Body of pancreas (tissue), 4 donors: ENCODE results near the gene SCAPER. TPM values are rescaled to one million over a fixed set of nuclear protein-coding genes. Genes with fewer than 3 reads are reported as not detected.
"Not testable (repeated sequence)": the region's sequence is repeated elsewhere in the genome, so short reads cannot be mapped to it uniquely, and the experiment has no call there.

Source experiments
- ATAC-seq: fragments of 150-250 bp; one replicate; pipeline ENCODE4 v1.9.1; 2016
- DNase-seq, 4 donors: peaks; one replicate each; pipeline ENCODE4 v3.0.0-alpha.2; 2019
- H3K27ac ChIP-seq, 4 donors: fragments of 200-600 bp; sonication (generic); 1 replicate in 3 of 4; 2 replicates in 1 of 4; pipeline versions ENCODE4 v1.5.1 to v1.6.1; 2016 to 2019; ENCODE audit warnings: mild to moderate bottlenecking in 1 of 4, mixed read lengths in 1 of 4, moderate library complexity in 1 of 4
- H3K27me3 ChIP-seq, 2 donors: fragments of 200-600 bp; sonication (generic); one replicate each; pipeline ENCODE4 v1.6.0; 2016; ENCODE audit warnings: mild to moderate bottlenecking in 1 of 2
- H3K36me3 ChIP-seq, 2 donors: fragments of 200-600 bp; sonication (generic); replicated peaks in 1 of 2; 2 replicates each; pipeline ENCODE4 v1.5.1; 2016; ENCODE audit warnings: low read depth in 2 of 2; ENCODE audit not compliant: insufficient read depth in 1 of 2
- H3K4me1 ChIP-seq: fragments of 200-600 bp; sonication (generic); one replicate; pipeline ENCODE4 v1.6.0; 2016
- H3K4me3 ChIP-seq, 2 donors: fragments of 200-600 bp; sonication (generic); 1 replicate in 1 of 2; 2 replicates in 1 of 2; pipeline ENCODE4 v1.5.1; 2016 to 2019
- H3K9me3 ChIP-seq, 3 donors: fragments of 200-600 bp; sonication (generic); 1 replicate in 2 of 3; 2 replicates in 1 of 3; pipeline ENCODE4 v1.5.1; 2016
- POLR2A ChIP-seq, 3 donors: fragments of 450-650 bp; IDR thresholded peaks; one replicate each; pipeline ENCODE4 v1.6.1; 2016; ENCODE audit warnings: antibody characterized with exemption in 3 of 3, mild to moderate bottlenecking in 2 of 3
- WGBS, 2 donors: methylation state at CpG; one replicate each; pipeline ENCODE4 v1.1.5; 2017; 5-methylcytosine and 5-hydroxymethylcytosine counted together
- intact Hi-C: fragments of 100-400 bp; cut with DNase I; formaldehyde crosslinking; loops from one replicate; pipeline ENCODE4 v1.15.1; 2023
- total RNA-seq, 2 donors: library from RNA; depleted of rRNA; stranded (reverse); fragments of >200 nt; gene quantifications; one replicate each; pipeline ENCODE4 v1.1.0, GENCODE V29; 2016
- TF ChIP-seq, protein P1 (sequence below), 7 experiments: fragments of 450-650 bp in 4 of 7; fragments of 200-600 bp in 3 of 7; sonication (generic) in 3 of 7; IDR thresholded peaks; one replicate each; pipeline ENCODE4 v1.5.1; 2016 to 2019; ENCODE audit warnings: antibody characterized with exemption in 7 of 7

SCAPER gene
- total RNA-seq, 2 donors from 2014 or later = 22.1 to 46.2 TPM

DNA sequence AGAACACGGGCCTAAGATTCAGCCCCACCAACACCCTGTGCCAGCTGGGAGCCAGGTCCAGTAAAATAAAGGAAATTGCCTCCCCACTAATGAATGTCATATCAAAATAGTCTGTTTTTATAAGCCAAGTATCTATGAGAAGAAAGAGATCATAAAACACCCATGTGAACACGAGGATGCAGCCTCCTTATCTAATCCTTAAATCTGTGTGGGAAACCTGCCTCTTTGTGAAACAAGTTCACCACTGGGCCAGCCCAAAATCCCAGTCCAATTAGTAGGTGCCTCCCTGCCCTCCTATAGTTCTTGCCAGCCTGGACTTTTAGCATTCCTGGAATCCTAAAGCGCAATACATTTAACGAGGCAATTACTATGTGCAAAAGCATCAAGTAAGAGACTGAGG is 42.0 kb downstream of the SCAPER start:
- 85 to 93% methylated on average over 4 of the region's 4 CpGs for WGBS, 2 donors
- Histone ChIP-seq H3K27me3 (no peaks in the 10 kb centered on the region), H3K27ac (no peak overlapping the region), H3K4me3 (no peak overlapping the region), H3K9me3 (no peaks in the 10 kb centered on the region), H3K36me3 (no peaks in the 10 kb centered on the region), H3K4me1 (no peaks in the 10 kb centered on the region)
- no peak for DNase-seq
- no peak for TF ChIP-seq POLR2A (IDR thresholded peaks at IDR 0.05)
- TF ChIP-seq, protein P1, sequence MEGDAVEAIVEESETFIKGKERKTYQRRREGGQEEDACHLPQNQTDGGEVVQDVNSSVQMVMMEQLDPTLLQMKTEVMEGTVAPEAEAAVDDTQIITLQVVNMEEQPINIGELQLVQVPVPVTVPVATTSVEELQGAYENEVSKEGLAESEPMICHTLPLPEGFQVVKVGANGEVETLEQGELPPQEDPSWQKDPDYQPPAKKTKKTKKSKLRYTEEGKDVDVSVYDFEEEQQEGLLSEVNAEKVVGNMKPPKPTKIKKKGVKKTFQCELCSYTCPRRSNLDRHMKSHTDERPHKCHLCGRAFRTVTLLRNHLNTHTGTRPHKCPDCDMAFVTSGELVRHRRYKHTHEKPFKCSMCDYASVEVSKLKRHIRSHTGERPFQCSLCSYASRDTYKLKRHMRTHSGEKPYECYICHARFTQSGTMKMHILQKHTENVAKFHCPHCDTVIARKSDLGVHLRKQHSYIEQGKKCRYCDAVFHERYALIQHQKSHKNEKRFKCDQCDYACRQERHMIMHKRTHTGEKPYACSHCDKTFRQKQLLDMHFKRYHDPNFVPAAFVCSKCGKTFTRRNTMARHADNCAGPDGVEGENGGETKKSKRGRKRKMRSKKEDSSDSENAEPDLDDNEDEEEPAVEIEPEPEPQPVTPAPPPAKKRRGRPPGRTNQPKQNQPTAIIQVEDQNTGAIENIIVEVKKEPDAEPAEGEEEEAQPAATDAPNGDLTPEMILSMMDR (IDR thresholded peaks at IDR 0.05) = no peak
- no peak for ATAC-seq
- intact Hi-C loops = no loop called here

DNA sequence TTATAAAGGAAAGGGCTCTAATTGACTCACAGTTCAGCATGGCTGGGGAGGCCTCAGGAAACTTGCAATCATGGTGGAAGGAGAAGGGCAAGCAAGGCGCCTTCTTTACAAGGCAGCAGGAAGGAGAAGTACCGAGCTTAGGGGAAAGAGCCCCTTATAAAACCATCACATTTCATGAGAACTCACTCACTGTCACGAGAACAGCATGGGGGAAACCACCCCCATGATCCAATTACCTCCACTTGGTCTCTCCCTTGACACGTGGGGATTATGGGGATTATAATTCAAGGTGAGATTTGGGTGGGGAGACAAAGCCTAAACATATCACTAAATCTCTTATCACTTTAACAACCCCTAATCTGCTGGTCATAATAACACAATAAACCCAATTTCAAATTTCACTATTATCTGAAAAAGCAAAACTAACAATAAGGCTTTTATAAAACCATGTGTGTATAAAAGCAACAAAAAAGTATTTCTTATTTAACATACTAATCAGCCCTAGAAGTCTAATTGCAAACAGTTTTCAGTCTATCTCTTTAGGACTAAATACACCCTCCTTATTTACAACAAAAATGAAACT is 43.2 kb downstream of the SCAPER start:
- no peaks in the 10 kb centered on the region for H3K9me3 ChIP-seq
- 91 to 97% methylated on average over 4 of the region's 4 CpGs for WGBS, 2 donors
- H3K27me3 ChIP-seq = no peaks in the 10 kb centered on the region
- DNase-seq (no peak), ATAC-seq (no peak)
- intact Hi-C loops = no loop called here
- no peaks in the 10 kb centered on the region for H3K36me3 ChIP-seq
- no peak overlapping the region for H3K4me3 ChIP-seq
- no peak overlapping the region for H3K27ac ChIP-seq
- TF ChIP-seq POLR2A (IDR thresholded peaks at IDR 0.05) = no peak
- TF ChIP-seq, protein P1 (IDR thresholded peaks at IDR 0.05) = no peak
- H3K4me1 ChIP-seq = no peaks in the 10 kb centered on the region

DNA sequence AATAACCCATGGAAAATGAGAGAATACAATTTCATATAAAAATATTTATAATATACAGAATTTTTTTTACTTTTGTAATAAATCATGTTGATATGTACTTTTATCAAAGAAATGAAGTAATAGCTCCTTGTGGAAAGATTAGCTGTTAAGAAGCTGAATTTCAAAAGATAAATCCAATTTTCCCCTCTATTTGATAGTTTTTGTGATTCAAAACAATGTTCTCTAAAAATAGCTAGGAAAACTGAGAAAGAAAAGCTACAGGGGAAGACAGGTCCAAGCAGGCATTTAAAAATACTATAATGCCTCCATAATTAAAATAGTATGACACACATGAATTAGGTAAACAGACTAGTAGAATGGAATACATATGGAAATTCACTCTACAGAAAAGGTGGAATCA is 44.9 kb downstream of the SCAPER start:
- no peak overlapping the region for H3K4me3 ChIP-seq
- H3K27ac ChIP-seq = no peak overlapping the region
- no peak for DNase-seq
- no peaks in the 10 kb centered on the region for H3K4me1 ChIP-seq
- H3K27me3 ChIP-seq = no peaks in the 10 kb centered on the region
- H3K36me3 ChIP-seq = no peaks in the 10 kb centered on the region
- TF ChIP-seq, protein P1 (IDR thresholded peaks at IDR 0.05) = no peak
- TF ChIP-seq POLR2A (IDR thresholded peaks at IDR 0.05) = no peak
- no peak for ATAC-seq
- H3K9me3 ChIP-seq = no peaks in the 10 kb centered on the region
- intact Hi-C loops = no loop called here

DNA sequence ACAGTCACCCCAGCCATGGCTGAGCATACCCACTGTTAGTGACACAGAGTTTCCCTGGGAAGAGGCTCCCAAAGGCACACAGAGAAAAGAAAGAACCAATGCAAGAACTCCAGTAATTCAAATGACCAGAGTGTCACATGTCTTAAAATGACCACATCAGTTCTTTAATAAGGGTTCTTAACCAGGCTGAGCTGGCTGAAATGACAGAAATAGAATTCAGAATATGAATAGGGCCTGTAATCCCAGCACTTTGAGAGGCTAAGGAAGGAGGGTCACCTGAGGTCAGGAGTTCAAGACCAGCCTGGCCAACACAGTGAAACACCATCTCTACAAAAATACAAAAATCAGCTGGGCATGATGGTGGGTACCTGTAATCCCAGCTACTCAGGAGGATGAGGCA is 54.8 kb downstream of the SCAPER start:
- ATAC-seq, H3K27me3 ChIP-seq, intact Hi-C loops, H3K4me3 ChIP-seq, H3K27ac ChIP-seq, H3K36me3 ChIP-seq, DNase-seq, H3K4me1 ChIP-seq, H3K9me3 ChIP-seq: not testable (repeated sequence)

DNA sequence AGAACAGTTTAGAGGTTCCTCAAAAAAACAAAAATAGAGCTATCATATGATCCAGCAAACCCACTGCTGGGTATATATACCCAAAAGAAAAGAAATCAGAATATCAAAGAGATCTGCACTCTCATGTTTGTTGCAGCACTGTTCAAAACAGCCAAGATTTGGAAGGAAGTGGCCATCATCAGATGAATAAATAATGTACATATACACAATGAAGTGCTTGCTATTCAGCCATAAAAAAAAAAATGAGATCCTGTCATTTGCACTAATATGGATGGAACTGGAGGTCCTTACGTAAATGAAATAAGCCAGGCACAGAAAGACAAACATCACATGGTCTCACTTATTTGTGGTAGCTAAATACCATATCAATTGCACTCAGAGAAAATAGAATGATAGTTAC is 58.4 kb downstream of the SCAPER start:
- no peak overlapping the region for H3K4me3 ChIP-seq
- TF ChIP-seq, protein P1 (IDR thresholded peaks at IDR 0.05) = no peak
- no peak for TF ChIP-seq POLR2A (IDR thresholded peaks at IDR 0.05)
- WGBS, 2 donors = 76 to 79% methylated on average over 1 of the region's 1 CpG
- ATAC-seq = no peak
- peaks cover 0 to 2% of the 10 kb centered on the region in 2 donors for H3K36me3 ChIP-seq
- intact Hi-C loops = no loop called here
- no peaks in the 10 kb centered on the region for H3K4me1 ChIP-seq
- no peak for DNase-seq
- no peak overlapping the region for H3K27ac ChIP-seq
- peaks cover 0 to 2% (median 0%) of the 10 kb centered on the region in 3 donors for H3K9me3 ChIP-seq
- no peaks in the 10 kb centered on the region for H3K27me3 ChIP-seq
